Measurements from ENCODE around the gene MIGA1. TPM values are rescaled to one million over a fixed set of nuclear protein-coding genes. Genes with fewer than 3 reads are reported as not detected.
A peak's percentile ranks its signal among the peaks of the same experiment; 100 is the strongest.

MIGA1 gene
- total and polyA plus RNA-seq, 2 of the 4 experiments (the other 2 are of a cell fraction): 5.7 to 16.3 TPM

- H2BK120ac ChIP-seq (ENCODE audit: low read depth, low read length): peak overlapping the region; percentile 24; the same call in 1 of the 2 replicates
- DNase-seq (peak; percentile 72), ATAC-seq (ENCODE audit: low read depth) (peak; percentile 30)
- H4K20me1 ChIP-seq (ENCODE audit: insufficient read depth, low read length): peaks cover 9% of the 10 kb centered on the region; the same call in 1 of the 2 replicates
- H3K36me3 ChIP-seq (ENCODE audit: control insufficient read depth, insufficient read depth, low read length): peaks cover 1% of the 10 kb centered on the region; the same call in 1 of the 2 replicates
- H3K27ac ChIP-seq (ENCODE audit: insufficient read depth, low read length): peak overlapping the region; percentile 53; the same call in 1 of the 2 replicates
- no peak overlapping the region for H2AK9ac ChIP-seq (replicated peaks; ENCODE audit: low read depth, low read length, poor library complexity)
- no peak overlapping the region; the same call in 1 of the 2 replicates for H4K5ac ChIP-seq (ENCODE audit: low read depth, low read length)
- peak overlapping the region; percentile 91 for H2BK5ac ChIP-seq (ENCODE audit: low read depth, low read length, poor library complexity, severe bottlenecking)
- H3K4me3 ChIP-seq (ENCODE audit: insufficient read depth, low read depth, low read length): no peak overlapping the region
- no TSS peak for BruUV-seq (replicated peaks)
- no peak overlapping the region for H3K23ac ChIP-seq (ENCODE audit: low read depth, low read length)
- H3K18ac ChIP-seq (ENCODE audit: low read depth, low read length): peak overlapping the region; percentile 57
- no peak overlapping the region for H4K91ac ChIP-seq (ENCODE audit: insufficient read depth, low read depth, low read length)
- no peak overlapping the region for H2BK15ac ChIP-seq (ENCODE audit: low read depth, low read length)
- H3K27me3 ChIP-seq (ENCODE audit: control insufficient read depth, insufficient read depth, low read length): no peaks in the 10 kb centered on the region
- H3K4me1 ChIP-seq (ENCODE audit: control insufficient read depth, insufficient read depth, low read length): peaks cover 15% of the 10 kb centered on the region
- no peak overlapping the region for H3K14ac ChIP-seq (replicated peaks; ENCODE audit: low read depth, low read length)
- H2AFZ ChIP-seq (replicated peaks; ENCODE audit: low read length, poor library complexity): no peak overlapping the region
- peaks cover 10% of the 10 kb centered on the region for H3K9me1 ChIP-seq (ENCODE audit: insufficient read depth, low read length)
- peak overlapping the region; percentile 3; the same call in 1 of the 2 replicates for H3K4ac ChIP-seq (ENCODE audit: low read depth, low read length)
- intact Hi-C loops (cut with micrococcal nuclease) (no loop called here), in situ Hi-C loops (cut with MboI; ENCODE audit: low sequenced_read_pairs) (no loop called here), dilution Hi-C loops (cut with HindIII; ENCODE audit: low sequenced_read_pairs, unreplicated experiment) (no loop called here)
- H2BK20ac ChIP-seq (ENCODE audit: low read depth, low read length): 0 out of 2 replicates have a peak overlapping the region, but pooled peaks have one; percentile 28
- H3K9ac ChIP-seq (ENCODE audit: low read depth, low read length): no peak overlapping the region
- peak overlapping the region; percentile 12; the same call in 1 of the 2 replicates for H3K4me2 ChIP-seq (ENCODE audit: low read depth, low read length)
- no peak overlapping the region for H4K8ac ChIP-seq (ENCODE audit: low read depth in 2 of 2, low read length in 2 of 2)
- peaks cover 14 to 29% of the 10 kb centered on the region in 2 experiments for H3K79me1 ChIP-seq (ENCODE audit: low read depth in 1 of 2, low read length in 2 of 2)
- POLR2A ChIA-PET (ENCODE audit: unreplicated experiment): no interaction called here
- H3K56ac ChIP-seq (ENCODE audit: extremely low read depth, insufficient read depth, low read length): 0 out of 2 replicates have a peak overlapping the region, but pooled peaks have one; percentile 16
- WGBS, 2 experiments (ENCODE audit: extremely low coverage in 2 of 2, insufficient read length in 1 of 2): no CpG with 5 or more reads among the region's 2 CpGs
- CTCF ChIA-PET: interaction anchor here (0.6 kb wide), 1 partner anchor 24 kb away, joined by 3 read pairs; no protein-coding TSS in a partner anchor
- no peak overlapping the region for H2AK5ac ChIP-seq (ENCODE audit: low read depth, low read length)
- H3K9me3 ChIP-seq (ENCODE audit: control insufficient read depth, insufficient read depth, low read length): no peaks in the 10 kb centered on the region
- TF ChIP-seq RAD21 (IDR thresholded peaks at IDR 0.05; ENCODE audit: low read length): no peak
- TF ChIP-seq ELK1 (IDR thresholded peaks at IDR 0.05; ENCODE audit: borderline replicate concordance, low read depth, low read length): no peak
- no peak for TF ChIP-seq SMC3 (IDR thresholded peaks at IDR 0.05; ENCODE audit: low read depth, low read length)
- no peak for TF ChIP-seq CHD1 (IDR thresholded peaks at IDR 0.05; ENCODE audit: low read depth, low read length)
- no peak for TF ChIP-seq CTCF (conservative IDR thresholded peaks at IDR 0.05; ENCODE audit: low read depth, low read length)
- TF ChIP-seq POLR2A (IDR thresholded peaks at IDR 0.05; ENCODE audit: low read depth, low read length): no peak
- TF ChIP-seq RCOR1 (IDR thresholded peaks at IDR 0.05; ENCODE audit: insufficient replicate concordance, low read length): no peak
- TF ChIP-seq RFX5 (IDR thresholded peaks at IDR 0.05; ENCODE audit: low read depth, low read length): no peak
- no peak for TF ChIP-seq MXI1 (IDR thresholded peaks at IDR 0.05; ENCODE audit: borderline replicate concordance, low read depth, low read length)
- no peak for TF ChIP-seq BHLHE40 (IDR thresholded peaks at IDR 0.05; ENCODE audit: low read depth, low read length)
- no peak for TF ChIP-seq FOS (IDR thresholded peaks at IDR 0.05; ENCODE audit: low read depth, low read length)
- no peak for TF ChIP-seq CEBPB (IDR thresholded peaks at IDR 0.05; ENCODE audit: low read depth, low read length)
- TF ChIP-seq USF2 (IDR thresholded peaks at IDR 0.05; ENCODE audit: low read depth, low read length): no peak
- no peak for TF ChIP-seq MAZ (IDR thresholded peaks at IDR 0.05; ENCODE audit: borderline replicate concordance, low read depth, low read length)
- TF ChIP-seq MAFK (IDR thresholded peaks at IDR 0.05; ENCODE audit: low read depth, low read length): no peak
Observed at GRCh38 chr1:77834771-77835334, 55.4 kb downstream of the MIGA1 start.

Measured in IMR-90 (cell line).